GM19351 (cell line): ENCODE data around the gene PRSS8.
A peak's percentile ranks its signal among the peaks of the same experiment; 100 is the strongest.
"Not testable (repeated sequence)": the region's sequence is repeated elsewhere in the genome, so short reads cannot be mapped to it uniquely, and the experiment has no call there.

ENCODE experiments used
- ATAC-seq: cut with Tn5 transposase; IDR thresholded peaks from one replicate; pipeline ENCODE4 v1.9.1; 2021; ENCODE audit warnings: mild to moderate bottlenecking, moderate library complexity; ENCODE audit not compliant: unreplicated experiment

PRSS8 gene

GRCh38 chr16:31145398-31145990 is 10.0 kb upstream of the PRSS8 start:
- no peak for ATAC-seq

- ATAC-seq, result not testable (repeated sequence)
These were observed 8.9 kb upstream of the PRSS8 start for GRCh38 chr16:31144418-31144817.

GRCh38 chr16:31143694-31144148 is 8.2 kb upstream of the PRSS8 start:
- ATAC-seq, result no peak

- ATAC-seq, result no peak
These were observed 7.6 kb upstream of the PRSS8 start for GRCh38 chr16:31143011-31143693.

GRCh38 chr16:31142109-31143010 is 6.8 kb upstream of the PRSS8 start:
- ATAC-seq, result peak; percentile 85

- ATAC-seq, result no peak
These were observed 6.1 kb upstream of the PRSS8 start for GRCh38 chr16:31141489-31142108.

- ATAC-seq, result not testable (repeated sequence)
These were observed 5.5 kb upstream of the PRSS8 start for GRCh38 chr16:31141071-31141469.

- ATAC-seq, result no peak
These were observed 3.4 kb upstream of the PRSS8 start for GRCh38 chr16:31138621-31139578.

- ATAC-seq, result not testable (repeated sequence)
These were observed 1.4 kb upstream of the PRSS8 start for GRCh38 chr16:31136822-31137499.

GRCh38 chr16:31136287-31136662 is 748 bp upstream of the PRSS8 start:
- no peak for ATAC-seq

GRCh38 chr16:31134625-31135534 is 647 bp downstream of the PRSS8 start:
- ATAC-seq, result no peak

- ATAC-seq, result no peak
These were observed 1.4 kb downstream of the PRSS8 start for GRCh38 chr16:31134091-31134571.

GRCh38 chr16:31133046-31133501 is 2.5 kb downstream of the PRSS8 start:
- no peak for ATAC-seq

- ATAC-seq, result no peak
These were observed 3.1 kb downstream of the PRSS8 start for GRCh38 chr16:31132303-31132979.

- ATAC-seq, result no peak
These were observed 3.7 kb downstream of the PRSS8 start for GRCh38 chr16:31131841-31132271.

GRCh38 chr16:31131416-31131815 is 4.1 kb downstream of the PRSS8 start:
- no peak for ATAC-seq

GRCh38 chr16:31130899-31131298 is 4.6 kb downstream of the PRSS8 start:
- ATAC-seq, result no peak
